Measurements from ENCODE around the gene TREM2.
"Not testable (repeated sequence)": the region's sequence is repeated elsewhere in the genome, so short reads cannot be mapped to it uniquely, and the experiment has no call there.

GRCh38 chr6:41189046-41189445, 26.1 kb upstream of the TREM2 start:
- TF ChIP-seq PLRG1 (conservative IDR thresholded peaks at IDR 0.05); ZNF639 (CRISPR knock-in tag; conservative IDR thresholded peaks at IDR 0.05); RBFOX2 (IDR thresholded peaks at IDR 0.05; ENCODE audit: low read depth, low read length): not testable (repeated sequence)
